Measurements from ENCODE around the gene ID1. TPM values are rescaled to one million over a fixed set of nuclear protein-coding genes. Genes with fewer than 3 reads are reported as not detected.

The ID1 gene
- total RNA-seq, 1 donor from 2014 or later: 92.0 TPM

DNA sequence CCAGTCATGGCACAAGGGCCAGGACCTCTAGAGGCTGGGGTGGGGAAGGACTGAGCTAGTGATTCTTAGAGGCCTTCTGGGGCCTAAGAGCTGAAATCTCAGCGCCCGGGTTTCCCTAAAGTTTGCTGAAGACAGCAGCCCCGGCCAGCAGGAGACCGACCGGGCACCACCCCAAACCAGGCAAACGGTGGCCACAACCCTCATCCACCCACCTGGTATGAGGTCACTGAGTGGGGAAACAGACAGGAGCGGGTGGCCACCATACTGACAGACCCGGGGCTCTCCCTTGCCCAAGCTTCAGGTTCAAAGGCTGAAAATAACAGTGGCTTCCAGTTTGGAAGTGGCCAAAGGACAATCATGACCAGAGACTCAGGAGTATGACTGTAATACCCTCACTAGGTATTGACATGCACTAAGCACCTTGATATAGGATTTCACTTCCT is 35.0 kb upstream of the ID1 start:
- Mint-ChIP-seq H3K27ac (ENCODE audit: unreplicated experiment) (peak overlapping the region; percentile 78), H3K4me3 (ENCODE audit: unreplicated experiment) (peak overlapping the region; percentile 43), H3K36me3 (ENCODE audit: unreplicated experiment) (no peaks in the 10 kb centered on the region), H3K27me3 (ENCODE audit: unreplicated experiment) (peaks cover 26% of the 10 kb centered on the region), H3K4me1 (ENCODE audit: low read depth, unreplicated experiment) (peaks cover 49% of the 10 kb centered on the region), H3K9me3 (ENCODE audit: unreplicated experiment) (peaks cover 23% of the 10 kb centered on the region)
- TF ChIP-seq, protein P1, sequence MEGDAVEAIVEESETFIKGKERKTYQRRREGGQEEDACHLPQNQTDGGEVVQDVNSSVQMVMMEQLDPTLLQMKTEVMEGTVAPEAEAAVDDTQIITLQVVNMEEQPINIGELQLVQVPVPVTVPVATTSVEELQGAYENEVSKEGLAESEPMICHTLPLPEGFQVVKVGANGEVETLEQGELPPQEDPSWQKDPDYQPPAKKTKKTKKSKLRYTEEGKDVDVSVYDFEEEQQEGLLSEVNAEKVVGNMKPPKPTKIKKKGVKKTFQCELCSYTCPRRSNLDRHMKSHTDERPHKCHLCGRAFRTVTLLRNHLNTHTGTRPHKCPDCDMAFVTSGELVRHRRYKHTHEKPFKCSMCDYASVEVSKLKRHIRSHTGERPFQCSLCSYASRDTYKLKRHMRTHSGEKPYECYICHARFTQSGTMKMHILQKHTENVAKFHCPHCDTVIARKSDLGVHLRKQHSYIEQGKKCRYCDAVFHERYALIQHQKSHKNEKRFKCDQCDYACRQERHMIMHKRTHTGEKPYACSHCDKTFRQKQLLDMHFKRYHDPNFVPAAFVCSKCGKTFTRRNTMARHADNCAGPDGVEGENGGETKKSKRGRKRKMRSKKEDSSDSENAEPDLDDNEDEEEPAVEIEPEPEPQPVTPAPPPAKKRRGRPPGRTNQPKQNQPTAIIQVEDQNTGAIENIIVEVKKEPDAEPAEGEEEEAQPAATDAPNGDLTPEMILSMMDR (IDR thresholded peaks at IDR 0.05; ENCODE audit: partially characterized antibody, unreplicated experiment): no peak
- DNase-seq: no peak

DNA sequence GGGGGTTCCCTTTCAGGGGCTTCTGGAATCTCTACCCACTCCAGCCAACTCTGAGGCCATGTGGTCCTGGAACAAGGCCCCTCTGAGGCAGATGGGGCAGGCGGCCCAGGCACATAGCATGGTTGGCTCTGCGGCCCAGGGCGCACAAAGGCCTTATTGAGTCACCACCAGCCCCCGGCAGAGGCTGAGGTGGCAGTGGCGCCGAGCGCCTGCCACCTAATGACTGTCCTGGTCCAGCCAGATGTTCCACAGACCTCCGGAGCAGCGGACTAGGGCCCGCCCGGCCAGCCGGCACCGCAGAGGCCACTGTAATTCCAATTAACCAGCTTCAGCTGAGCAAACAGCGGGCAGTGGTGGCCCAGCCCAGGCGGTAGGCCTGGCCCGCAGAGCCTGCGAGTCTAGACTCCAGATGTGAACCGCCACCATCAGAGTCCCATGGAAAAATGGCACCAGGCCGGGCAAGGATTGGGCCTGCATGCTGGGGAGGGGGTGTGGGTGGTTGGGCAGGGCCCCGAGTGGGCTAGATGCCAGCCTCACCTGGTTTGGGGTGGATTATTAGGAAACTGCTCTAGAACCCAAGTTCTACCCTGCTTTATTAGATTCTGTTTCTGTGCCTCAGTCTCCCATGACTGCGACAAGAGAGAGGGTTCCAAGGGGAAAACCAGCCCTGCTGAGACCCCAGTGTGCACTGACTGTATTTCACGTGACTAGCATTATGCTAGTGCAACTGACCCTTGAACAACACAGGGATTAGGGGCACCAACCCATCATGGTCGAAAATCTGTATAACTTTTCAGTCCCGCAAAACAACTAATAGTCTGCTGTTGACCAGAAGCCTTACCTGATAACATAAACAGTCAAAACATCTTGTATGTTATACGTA is 34.1 kb upstream of the ID1 start:
- Mint-ChIP-seq H3K27me3 (ENCODE audit: unreplicated experiment) (peaks cover 23% of the 10 kb centered on the region), H3K9me3 (ENCODE audit: unreplicated experiment) (peaks cover 23% of the 10 kb centered on the region), H3K27ac (ENCODE audit: unreplicated experiment) (peak overlapping the region; percentile 95), H3K36me3 (ENCODE audit: unreplicated experiment) (no peaks in the 10 kb centered on the region), H3K4me3 (ENCODE audit: unreplicated experiment) (peak overlapping the region; percentile 41), H3K4me1 (ENCODE audit: low read depth, unreplicated experiment) (peaks cover 49% of the 10 kb centered on the region)
- TF ChIP-seq, protein P1 (IDR thresholded peaks at IDR 0.05; ENCODE audit: partially characterized antibody, unreplicated experiment): no peak
- no peak for DNase-seq

DNA sequence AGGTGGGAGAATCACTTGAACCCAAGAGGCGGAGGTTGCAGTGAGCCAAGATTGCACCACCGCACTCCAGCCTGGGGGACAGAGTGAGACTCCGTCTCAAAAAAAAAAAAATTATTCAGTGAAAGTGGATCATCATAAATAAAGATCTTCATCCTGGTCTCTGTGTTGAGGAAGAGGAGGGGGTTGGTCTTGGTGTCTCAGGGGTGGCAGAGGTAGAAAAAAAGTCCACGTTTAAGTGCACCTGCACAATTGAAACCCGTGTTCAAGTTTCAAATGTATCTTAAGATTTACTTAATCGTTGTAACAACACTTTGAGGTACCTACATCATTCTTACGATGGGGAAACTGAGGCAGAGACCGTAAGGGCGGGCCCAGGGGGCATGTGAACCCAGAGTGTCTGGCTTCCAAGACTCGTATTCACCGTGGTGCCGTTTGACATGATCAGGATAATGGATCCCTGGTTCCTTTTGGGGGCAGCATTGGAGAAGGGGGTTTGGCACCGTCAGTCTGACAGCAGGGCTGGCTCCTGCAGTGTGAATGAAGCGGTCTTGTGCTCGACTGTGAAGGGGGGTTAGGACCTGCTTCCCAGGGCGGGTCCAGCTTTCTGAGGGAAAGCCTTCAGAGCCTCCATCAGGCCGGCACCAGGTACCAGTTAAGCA is 32.9 kb upstream of the ID1 start:
- no peak for DNase-seq
- H3K4me3 Mint-ChIP-seq (ENCODE audit: unreplicated experiment): peak overlapping the region; percentile 91
- H3K9me3 Mint-ChIP-seq (ENCODE audit: unreplicated experiment): peaks cover 23% of the 10 kb centered on the region
- peaks cover 46% of the 10 kb centered on the region for H3K4me1 Mint-ChIP-seq (ENCODE audit: low read depth, unreplicated experiment)
- H3K27me3 Mint-ChIP-seq (ENCODE audit: unreplicated experiment): peaks cover 23% of the 10 kb centered on the region
- TF ChIP-seq, protein P1 (IDR thresholded peaks at IDR 0.05; ENCODE audit: partially characterized antibody, unreplicated experiment): no peak
- H3K27ac Mint-ChIP-seq (ENCODE audit: unreplicated experiment): peak overlapping the region; percentile 95
- no peaks in the 10 kb centered on the region for H3K36me3 Mint-ChIP-seq (ENCODE audit: unreplicated experiment)

DNA sequence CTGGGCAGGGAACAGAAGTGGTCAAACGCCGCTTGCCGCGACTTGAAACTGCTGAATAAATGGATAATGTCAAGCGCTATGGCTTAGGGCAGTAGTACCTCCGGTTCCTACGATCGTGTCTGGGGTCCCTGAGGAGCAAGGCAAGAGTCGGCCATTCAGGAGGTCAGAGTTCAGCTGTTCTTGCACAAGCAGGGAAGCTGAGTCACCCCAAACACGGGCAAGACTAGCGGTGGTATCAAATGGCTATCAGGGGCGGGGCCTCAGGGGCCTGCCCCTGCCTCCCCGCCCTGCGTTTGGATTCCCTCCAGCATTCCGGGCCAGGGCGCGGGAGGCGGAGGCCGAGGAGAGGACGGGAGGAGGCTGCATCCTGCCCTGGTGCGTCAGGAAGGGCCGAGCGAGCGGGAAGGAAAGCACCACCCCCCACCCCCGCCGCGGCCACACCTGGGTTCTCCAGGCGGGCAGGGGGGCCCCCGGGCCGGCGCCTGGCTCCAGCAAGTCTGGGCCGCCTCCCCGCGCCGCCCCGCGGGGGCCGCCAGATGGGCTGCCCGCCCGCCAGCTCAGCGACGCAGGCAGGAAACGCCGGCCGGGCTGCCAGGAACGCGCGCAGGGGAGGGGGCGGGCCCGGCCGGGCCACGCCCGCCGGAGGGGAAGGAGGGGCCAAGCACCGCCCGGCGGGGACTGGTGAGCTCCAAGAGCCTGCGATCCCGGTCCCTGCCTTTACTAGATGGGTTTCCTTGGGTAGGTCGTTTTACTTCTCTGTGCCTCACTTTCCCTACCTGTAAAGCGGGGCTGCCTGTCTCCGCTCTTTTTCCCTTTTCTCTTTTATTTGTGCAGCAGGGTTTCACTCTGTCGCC is 32.2 kb upstream of the ID1 start:
- H3K27ac Mint-ChIP-seq (ENCODE audit: unreplicated experiment): peak overlapping the region; percentile 95
- peaks cover 25% of the 10 kb centered on the region for H3K27me3 Mint-ChIP-seq (ENCODE audit: unreplicated experiment)
- DNase-seq: peak; percentile 99
- H3K4me3 Mint-ChIP-seq (ENCODE audit: unreplicated experiment): peak overlapping the region; percentile 91
- peaks cover 41% of the 10 kb centered on the region for H3K4me1 Mint-ChIP-seq (ENCODE audit: low read depth, unreplicated experiment)
- TF ChIP-seq, protein P1 (IDR thresholded peaks at IDR 0.05; ENCODE audit: partially characterized antibody, unreplicated experiment): peak; percentile 28
- peaks cover 22% of the 10 kb centered on the region for H3K9me3 Mint-ChIP-seq (ENCODE audit: unreplicated experiment)
- peaks cover 4% of the 10 kb centered on the region for H3K36me3 Mint-ChIP-seq (ENCODE audit: unreplicated experiment)

All from glutamatergic neuron (in vitro differentiated cells).